ENCODE results near the gene MAPK6. TPM values are rescaled to one million over a fixed set of nuclear protein-coding genes. Genes with fewer than 3 reads are reported as not detected.
"Not testable (repeated sequence)": the region's sequence is repeated elsewhere in the genome, so short reads cannot be mapped to it uniquely, and the experiment has no call there.

MAPK6 gene
- total RNA-seq, 1 experiment from 2014 or later = 160 TPM

GRCh38 chr15:52078876-52079700 is 60.1 kb downstream of the MAPK6 start:
- DNase-seq (ENCODE audit: extremely low read depth, low read depth) = peak; percentile 65

GRCh38 chr15:52080031-52080430 is 61.0 kb downstream of the MAPK6 start:
- no peak for DNase-seq (ENCODE audit: extremely low read depth, low read depth)

- no peak for DNase-seq (ENCODE audit: extremely low read depth, low read depth)
These were observed 61.8 kb downstream of the MAPK6 start for GRCh38 chr15:52080706-52081392.

GRCh38 chr15:52082197-52083036 is 63.4 kb downstream of the MAPK6 start:
- DNase-seq (ENCODE audit: extremely low read depth, low read depth) = no peak

GRCh38 chr15:52083037-52083359 is 64.0 kb downstream of the MAPK6 start:
- not testable (repeated sequence) for DNase-seq (ENCODE audit: extremely low read depth, low read depth)

GRCh38 chr15:52083603-52084002 is 64.6 kb downstream of the MAPK6 start:
- no peak for DNase-seq (ENCODE audit: extremely low read depth, low read depth)

- DNase-seq (ENCODE audit: extremely low read depth, low read depth) = peak; percentile 55
These were observed 66.3 kb downstream of the MAPK6 start for GRCh38 chr15:52085299-52085698.

- no peak for DNase-seq (ENCODE audit: extremely low read depth, low read depth)
These were observed 67.2 kb downstream of the MAPK6 start for GRCh38 chr15:52086011-52086786.

- no peak for DNase-seq (ENCODE audit: extremely low read depth, low read depth)
These were observed 71.2 kb downstream of the MAPK6 start for GRCh38 chr15:52090193-52090592.

GRCh38 chr15:52093167-52093538 is 74.1 kb downstream of the MAPK6 start:
- no peak for DNase-seq (ENCODE audit: extremely low read depth, low read depth)

GRCh38 chr15:52093539-52094510 is 74.8 kb downstream of the MAPK6 start:
- peak; percentile 98 for DNase-seq (ENCODE audit: extremely low read depth, low read depth)

GRCh38 chr15:52094811-52095584 is 76.0 kb downstream of the MAPK6 start:
- peak; percentile 98 for DNase-seq (ENCODE audit: extremely low read depth, low read depth)

- DNase-seq (ENCODE audit: extremely low read depth, low read depth) = peak; percentile 96
These were observed 76.7 kb downstream of the MAPK6 start for GRCh38 chr15:52095597-52096262.

GRCh38 chr15:52096536-52096935 is 77.5 kb downstream of the MAPK6 start:
- not testable (repeated sequence) for DNase-seq (ENCODE audit: extremely low read depth, low read depth)

- DNase-seq (ENCODE audit: extremely low read depth, low read depth) = no peak
These were observed 78.2 kb downstream of the MAPK6 start for GRCh38 chr15:52097180-52097579.

GRCh38 chr15:52098323-52098722 is 79.3 kb downstream of the MAPK6 start:
- no peak for DNase-seq (ENCODE audit: extremely low read depth, low read depth)

GRCh38 chr15:52099651-52100272 is 80.7 kb downstream of the MAPK6 start:
- DNase-seq (ENCODE audit: extremely low read depth, low read depth) = no peak

Data from NCI-H460 (cell line).